Right hindlimb (tissue), 1 donor: Measurements from ENCODE around the gene MSMB.
"Not testable (repeated sequence)": the region's sequence is repeated elsewhere in the genome, so short reads cannot be mapped to it uniquely, and the experiment has no call there.

Source experiments
- DNase-seq: peaks from one replicate; pipeline ENCODE4 v3.0.0-alpha.2; 2018

Gene MSMB

GRCh38 chr10:46004963-46005362 is 41.1 kb downstream of the MSMB start:
- DNase-seq = no peak

GRCh38 chr10:46002916-46003693 is 43.0 kb downstream of the MSMB start:
- DNase-seq = no peak

- DNase-seq = not testable (repeated sequence)
These were observed 43.8 kb downstream of the MSMB start for GRCh38 chr10:46002189-46002687.

GRCh38 chr10:46001187-46001756 is 44.8 kb downstream of the MSMB start:
- DNase-seq = no peak

GRCh38 chr10:46000538-46000937 is 45.5 kb downstream of the MSMB start:
- DNase-seq = no peak

GRCh38 chr10:45999955-46000354 is 46.1 kb downstream of the MSMB start:
- not testable (repeated sequence) for DNase-seq

- no peak for DNase-seq
These were observed 47.9 kb downstream of the MSMB start for GRCh38 chr10:45997994-45998763.

GRCh38 chr10:45997557-45997956 is 48.5 kb downstream of the MSMB start:
- no peak for DNase-seq

- DNase-seq = not testable (repeated sequence)
These were observed 60.5 kb downstream of the MSMB start for GRCh38 chr10:45985590-45985989.

- not testable (repeated sequence) for DNase-seq
These were observed 61.6 kb downstream of the MSMB start for GRCh38 chr10:45984473-45984872.

- not testable (repeated sequence) for DNase-seq
These were observed 62.4 kb downstream of the MSMB start for GRCh38 chr10:45983538-45984186.
